Fibroblast of the conjunctiva (primary cell): ENCODE results near the gene TULP3.
"Not testable (repeated sequence)": the region's sequence is repeated elsewhere in the genome, so short reads cannot be mapped to it uniquely, and the experiment has no call there.

Experiments
- DNase-seq: peaks from one replicate; pipeline ENCODE4 v3.0.0-alpha.2; 2010; ENCODE audit warnings: low read depth

Gene TULP3, protein sequence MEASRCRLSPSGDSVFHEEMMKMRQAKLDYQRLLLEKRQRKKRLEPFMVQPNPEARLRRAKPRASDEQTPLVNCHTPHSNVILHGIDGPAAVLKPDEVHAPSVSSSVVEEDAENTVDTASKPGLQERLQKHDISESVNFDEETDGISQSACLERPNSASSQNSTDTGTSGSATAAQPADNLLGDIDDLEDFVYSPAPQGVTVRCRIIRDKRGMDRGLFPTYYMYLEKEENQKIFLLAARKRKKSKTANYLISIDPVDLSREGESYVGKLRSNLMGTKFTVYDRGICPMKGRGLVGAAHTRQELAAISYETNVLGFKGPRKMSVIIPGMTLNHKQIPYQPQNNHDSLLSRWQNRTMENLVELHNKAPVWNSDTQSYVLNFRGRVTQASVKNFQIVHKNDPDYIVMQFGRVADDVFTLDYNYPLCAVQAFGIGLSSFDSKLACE

DNA sequence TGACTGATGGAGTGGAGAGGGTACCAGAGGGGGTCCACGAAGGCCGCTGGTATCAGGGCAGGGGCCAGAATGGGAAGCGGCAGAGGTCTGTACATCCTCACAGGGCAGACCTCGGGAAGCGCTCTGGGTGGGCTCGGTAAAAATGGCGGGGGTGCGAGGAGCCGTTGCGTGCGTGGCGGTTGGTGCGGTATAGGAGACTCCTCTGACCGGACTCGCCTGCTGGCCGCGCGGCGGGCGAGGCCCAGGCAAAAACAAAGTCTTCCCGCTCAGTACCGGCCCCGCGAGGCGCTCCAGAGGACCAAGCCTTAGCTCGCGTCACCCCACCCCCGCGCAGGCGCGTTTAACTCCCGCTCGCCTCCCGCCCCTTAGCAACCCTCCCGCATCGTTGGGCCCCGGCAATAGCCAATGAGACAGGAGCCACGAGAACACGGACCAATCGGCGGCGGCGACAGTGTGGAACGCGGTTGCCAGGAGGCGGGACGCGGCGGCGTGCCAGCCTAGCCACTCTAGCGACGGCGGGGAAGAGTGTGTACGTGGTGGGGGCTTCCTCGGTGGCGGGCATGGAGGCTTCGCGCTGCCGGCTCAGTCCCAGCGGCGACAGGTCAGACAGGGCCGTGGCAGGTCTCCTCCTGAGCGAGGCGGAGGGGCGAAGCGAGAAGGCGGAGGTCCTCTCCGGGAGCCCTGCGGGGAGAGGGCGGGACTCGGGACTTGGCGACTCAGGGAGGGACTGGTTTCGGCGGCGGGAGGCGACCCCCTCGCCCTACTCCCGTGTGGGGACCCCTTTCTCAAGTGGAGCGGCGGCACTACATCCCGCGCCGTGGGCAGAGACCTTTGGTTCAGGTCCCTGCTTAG is at the start of gene TULP3:
TSS of gene TULP3 (plus strand) at position 504 of the 852 bp plus-strand sequence. CDS start at position 561, 57 bp downstream.
- DNase-seq: peak; percentile 96

DNA sequence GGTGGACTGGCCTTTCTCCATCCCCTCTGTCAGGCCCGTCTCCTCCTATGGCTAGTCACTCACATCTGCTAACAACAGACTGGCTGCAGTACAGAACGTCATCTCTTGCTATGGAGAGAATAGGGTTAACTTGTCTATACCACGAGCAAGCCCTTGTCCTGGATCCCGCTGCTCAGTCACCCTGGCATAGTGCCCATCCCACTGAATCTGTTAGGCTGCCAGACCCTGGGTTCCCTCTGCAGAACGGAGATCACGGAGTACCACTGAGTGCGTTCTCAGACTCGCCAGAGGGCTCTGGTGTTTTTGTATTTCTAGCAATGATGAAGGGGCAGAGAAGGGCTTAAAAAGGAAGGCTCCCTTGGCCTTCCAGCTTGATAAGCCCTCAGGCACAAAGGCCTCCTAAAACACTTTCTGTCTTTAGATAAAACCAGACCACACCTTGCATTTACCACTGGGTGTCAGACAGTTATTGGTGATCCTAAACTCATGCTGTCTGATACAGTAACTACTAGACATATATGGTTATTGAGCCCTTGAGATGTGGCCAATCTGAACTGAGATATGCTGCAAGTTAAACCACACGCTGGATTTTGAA is 49.5 kb upstream of the TULP3 start:
- no peak for DNase-seq

DNA sequence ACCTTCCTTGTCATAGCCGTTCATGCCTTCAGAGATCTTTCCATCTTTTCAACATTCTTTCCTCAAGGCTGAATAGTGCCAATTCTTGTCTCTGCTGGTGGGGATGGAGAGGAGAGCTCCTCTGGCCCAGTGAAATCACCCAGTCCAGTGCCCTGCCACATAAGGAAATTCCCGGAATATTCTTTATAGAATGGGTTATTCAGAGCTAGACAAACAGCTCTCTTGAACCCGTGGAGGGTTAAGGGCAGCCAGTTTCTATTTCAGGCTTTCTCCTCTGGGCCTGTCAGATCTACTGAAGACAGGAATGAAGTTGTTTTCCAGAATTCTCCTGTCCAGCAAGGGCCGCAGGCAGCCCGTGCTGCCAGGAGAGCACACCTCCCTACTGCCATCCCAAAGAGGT is 47.7 kb upstream of the TULP3 start:
- DNase-seq: no peak

- no peak for DNase-seq
Measured at GRCh38 chr12:2844786-2845185, 45.9 kb upstream of the TULP3 start.

- no peak for DNase-seq
Measured at GRCh38 chr12:2845280-2845679, 45.4 kb upstream of the TULP3 start.

DNA sequence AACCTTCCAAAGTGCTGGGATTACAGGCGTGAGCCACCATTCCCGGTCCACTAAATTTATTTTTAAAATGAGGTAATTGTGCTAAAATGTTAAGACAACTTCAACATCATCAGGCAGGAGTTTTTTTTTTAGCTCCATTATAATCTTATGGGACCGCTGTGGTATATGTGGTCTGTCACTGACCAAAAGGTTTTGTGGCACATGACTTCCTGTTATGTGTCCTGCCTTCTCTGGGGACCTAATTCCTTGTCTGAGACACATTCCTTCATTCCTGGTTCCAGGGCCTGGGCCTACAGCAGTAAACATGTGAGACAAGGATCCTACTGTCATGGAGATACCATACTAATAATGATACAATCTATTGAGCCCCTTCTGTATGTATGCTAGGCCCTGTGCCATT is 38.8 kb upstream of the TULP3 start:
- DNase-seq: no peak

GRCh38 chr12:2853626-2854025 is 37.1 kb upstream of the TULP3 start:
- DNase-seq: no peak

DNA sequence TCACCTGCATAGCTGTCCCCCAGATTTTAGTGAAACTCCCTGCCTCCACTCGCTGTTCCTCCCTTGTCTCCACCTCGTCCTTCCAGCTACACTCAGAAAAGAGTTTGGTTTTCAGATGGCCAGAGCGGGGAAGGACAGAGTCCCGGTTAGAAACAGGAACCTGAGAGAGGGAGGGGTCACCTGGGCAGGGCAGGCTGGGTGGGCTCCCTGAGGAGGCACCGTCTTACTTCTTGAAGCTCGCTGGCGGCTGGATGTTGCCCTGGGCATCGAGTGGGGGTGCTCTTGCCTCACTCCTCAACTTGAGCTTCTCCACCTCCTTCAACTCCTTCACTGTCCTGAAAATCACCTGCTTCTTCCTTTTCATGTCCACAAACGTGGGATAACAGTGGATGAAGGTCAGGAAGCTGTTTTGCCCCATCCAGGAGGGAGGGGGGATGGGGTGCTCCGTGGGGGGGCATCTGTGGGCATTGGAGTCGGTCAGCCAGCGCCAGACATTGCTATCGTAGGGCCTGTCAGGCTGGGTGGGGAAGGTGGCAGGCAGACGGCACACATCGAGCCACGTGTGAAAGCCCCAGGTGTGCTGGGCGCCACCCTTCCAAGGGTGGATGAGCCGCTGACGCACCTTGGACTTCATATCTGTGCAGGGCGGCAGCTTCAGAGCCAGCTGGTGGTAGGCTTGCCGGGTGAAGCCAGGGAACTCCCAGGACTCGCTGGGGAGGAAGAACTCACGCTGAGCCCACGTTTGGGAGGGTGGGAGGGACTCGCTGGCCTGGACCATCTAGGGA is 35.8 kb upstream of the TULP3 start:
- no peak for DNase-seq

GRCh38 chr12:2855546-2855945 is 35.1 kb upstream of the TULP3 start:
- no peak for DNase-seq

DNA sequence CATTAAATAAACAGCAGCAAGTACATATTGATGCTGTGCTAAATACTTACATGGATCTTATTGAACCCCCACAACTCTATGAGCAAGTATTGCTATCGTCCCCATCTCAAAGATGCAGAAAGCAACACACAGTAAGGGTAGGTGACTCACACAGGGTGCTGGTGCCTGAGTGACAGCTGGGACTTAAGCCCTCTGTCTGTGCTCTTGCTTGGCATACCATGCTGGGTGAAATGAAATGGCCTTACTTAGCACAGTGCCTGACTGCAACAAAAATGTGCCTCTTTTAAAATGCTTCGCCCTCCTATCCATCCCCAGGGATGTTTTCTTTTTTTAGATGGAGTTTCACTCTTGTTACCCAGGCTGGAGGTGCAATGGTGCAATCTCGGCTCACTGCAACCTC is 34.6 kb upstream of the TULP3 start:
- DNase-seq: no peak

DNA sequence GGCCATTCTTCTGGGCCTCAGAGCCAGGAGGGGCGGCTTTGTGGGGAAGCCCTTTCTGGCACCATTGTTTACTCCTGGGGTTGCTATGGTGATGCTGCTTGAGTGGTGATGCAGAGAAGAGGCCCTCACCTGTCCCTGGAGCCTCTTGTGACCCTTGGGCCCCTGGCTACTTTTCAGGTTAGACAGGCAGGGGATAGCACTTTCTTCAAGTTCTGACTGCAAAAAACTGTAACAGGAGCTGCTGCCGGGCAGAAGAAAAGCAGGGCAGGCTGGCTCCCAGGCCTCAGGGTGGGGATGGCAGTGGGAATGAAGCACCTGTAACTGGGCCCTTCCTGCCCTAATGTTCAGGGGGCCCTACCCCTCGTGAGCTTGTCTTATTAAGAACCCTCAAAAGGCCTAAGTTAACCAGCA is 33.7 kb upstream of the TULP3 start, which contains the start of gene TEX52:
TSS of gene TEX52 (minus strand) at position 19 of the 411 bp plus-strand sequence. CDS start at position 6, 13 bp downstream.
- DNase-seq: no peak

DNA sequence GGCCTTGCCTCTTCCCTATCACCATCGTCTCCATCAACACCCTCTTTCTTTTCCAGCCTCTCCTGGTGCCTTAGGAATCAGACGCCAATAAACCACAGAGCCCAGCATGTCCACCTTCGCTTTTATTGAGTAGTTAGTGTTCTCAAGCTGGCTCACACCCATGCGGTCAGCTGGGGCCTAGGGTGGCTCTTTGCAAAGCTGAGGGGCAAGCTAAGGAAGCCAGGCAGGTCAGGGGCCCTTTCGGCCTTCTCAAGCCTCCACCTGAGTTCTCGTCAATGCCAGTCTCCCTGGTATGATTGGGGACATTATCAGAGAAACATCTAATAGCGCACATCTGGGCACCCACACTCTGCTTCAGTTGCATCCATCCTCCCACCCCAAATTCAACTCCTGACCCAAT is 33.1 kb upstream of the TULP3 start:
- no peak for DNase-seq

DNA sequence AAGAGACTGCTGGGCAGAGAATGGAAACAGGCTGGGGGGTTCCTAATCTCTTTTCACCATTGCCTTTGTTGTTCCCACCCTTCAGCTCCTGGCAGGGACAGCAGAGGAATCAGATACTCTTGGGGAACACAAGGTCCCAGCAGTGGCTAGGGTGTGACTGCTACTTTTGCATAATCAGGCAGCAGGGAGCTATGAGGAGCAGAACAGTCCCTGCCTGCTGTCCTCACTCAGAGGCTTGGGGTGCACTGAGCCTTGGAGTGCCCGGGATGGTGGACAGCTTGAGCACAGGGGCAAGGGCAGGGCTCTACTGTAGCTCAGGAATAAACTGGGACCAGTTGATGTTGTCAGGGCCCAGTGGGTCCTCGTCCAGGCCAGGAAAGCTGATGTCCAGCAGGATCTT is 32.4 kb upstream of the TULP3 start:
- DNase-seq: no peak

DNA sequence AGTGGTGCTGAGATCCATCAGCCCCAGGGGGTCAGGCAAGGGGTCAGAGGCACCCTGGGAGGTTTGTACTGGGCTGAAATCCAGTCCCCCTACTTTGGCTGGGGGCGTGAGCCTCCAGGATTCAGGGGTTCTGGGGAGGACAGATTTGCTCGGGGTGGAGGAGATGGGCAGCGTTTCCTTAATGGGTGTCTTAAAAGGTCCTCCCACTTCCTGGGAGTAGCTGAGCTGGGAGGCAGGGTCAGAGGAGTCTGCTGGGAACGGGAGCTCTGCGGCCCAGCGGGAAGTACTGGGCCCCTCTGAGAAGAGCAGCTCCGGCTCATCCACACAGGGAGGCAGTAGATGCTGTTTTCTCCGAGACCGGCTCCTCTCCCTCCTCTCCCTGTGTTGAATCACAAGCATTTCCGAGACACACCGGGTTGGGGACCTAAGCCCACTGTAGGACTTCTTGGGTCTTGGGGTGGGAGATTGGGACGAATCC is 31.7 kb upstream of the TULP3 start:
- DNase-seq: no peak

DNA sequence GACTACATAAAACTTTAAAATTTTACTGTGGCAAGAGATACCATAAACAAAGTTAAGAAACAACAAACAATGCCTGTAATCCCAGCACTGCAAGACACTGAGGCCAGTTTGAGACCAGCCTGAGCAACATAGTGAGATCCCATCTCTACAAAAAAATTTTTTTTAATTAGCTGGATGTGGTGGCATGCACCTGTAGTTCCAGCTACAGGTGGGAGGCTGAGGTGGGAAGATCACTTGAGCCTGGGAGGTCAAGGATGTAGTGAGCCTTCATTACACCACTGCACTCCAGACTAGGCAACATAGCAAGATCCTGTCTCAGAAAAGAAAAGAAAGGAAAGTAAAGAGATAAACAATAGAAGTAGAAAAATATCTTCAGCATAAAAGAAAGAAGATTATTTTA is 30.5 kb upstream of the TULP3 start:
- DNase-seq: no peak

- DNase-seq: no peak
Measured at GRCh38 chr12:2862876-2863275, 27.8 kb upstream of the TULP3 start.

- DNase-seq: not testable (repeated sequence)
Measured at GRCh38 chr12:2863402-2863801, 27.3 kb upstream of the TULP3 start.

GRCh38 chr12:2864198-2864597 is 26.5 kb upstream of the TULP3 start:
- no peak for DNase-seq

DNA sequence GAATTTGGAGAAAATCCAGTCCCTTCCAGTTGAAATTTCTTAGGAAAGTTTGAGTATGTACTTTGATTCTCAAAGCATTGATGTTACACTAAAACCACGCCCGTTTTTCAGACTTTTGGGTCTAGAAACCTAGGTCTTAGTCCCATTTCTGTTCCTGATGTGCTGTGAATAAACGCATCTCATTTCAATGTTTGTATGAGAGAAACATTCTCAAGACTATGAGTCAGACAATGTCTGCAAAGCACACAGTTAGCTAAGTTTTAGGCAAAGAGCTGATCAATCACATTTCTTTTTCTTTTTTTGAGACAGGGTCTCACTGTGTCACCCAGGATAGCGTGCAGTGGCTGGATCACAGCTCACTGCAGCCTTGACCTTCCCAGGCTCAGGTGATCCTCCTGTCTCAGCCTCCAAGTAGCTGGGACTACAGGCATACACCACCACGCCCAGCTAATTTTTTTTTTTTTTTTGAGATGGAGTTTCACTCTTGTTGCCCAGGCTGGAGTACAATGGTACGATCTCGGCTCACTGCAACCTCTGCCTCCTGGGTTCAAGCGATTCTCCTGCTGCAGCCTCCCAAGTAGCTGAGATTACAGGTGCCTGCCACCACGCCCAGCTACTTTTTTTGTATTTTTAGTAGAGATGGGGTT is 21.6 kb upstream of the TULP3 start:
- DNase-seq: not testable (repeated sequence)

DNA sequence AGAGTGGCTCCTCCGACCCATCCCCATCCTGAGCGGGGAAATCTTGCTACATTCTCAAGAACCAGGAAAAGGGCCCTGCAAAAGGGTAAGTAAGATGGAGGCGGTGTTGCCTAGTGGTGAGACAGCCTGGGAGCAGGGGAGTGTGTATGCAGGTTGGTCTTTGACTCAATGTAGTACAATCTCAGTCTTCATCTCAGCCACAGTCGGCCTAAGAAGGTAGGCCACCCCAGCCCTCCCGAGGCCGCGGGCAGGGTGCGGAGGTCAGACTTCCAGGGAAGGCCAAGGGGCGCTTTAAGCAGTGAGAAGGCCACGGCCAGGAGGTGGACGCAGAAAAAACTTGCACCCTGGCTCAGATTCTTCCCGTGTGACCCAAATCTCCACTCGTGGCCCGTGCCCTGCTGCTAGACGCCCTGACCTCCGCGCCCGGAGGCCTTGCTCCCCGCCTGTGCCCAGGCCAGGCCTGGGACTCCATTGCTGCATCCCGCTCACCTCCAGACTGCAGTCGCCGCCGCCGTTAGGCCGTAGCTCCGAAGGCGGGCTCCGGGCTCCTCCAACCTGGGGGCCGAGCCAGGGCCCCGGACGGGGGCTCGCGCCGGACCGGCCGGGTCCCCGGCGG is 14.2 kb upstream of the TULP3 start:
- no peak for DNase-seq
